ENCODE measurements around the gene CSRP1. TPM values are rescaled to one million over a fixed set of nuclear protein-coding genes. Genes with fewer than 3 reads are reported as not detected.

CSRP1 gene
- total RNA-seq, 1 experiment from 2014 or later: 14.3 TPM

GRCh38 chr1:201496296-201496690, 10.6 kb downstream of the CSRP1 start:
- CTCF ChIA-PET: interaction anchor here (0.7 to 11.6 kb wide), 6 partner anchors 10 to 400 kb away, joined by 3 to 276 read pairs (median 8); partner anchors contain the start of gene CSRP1
- Mint-ChIP-seq H3K36me3 (peaks cover 6% of the 10 kb centered on the region), H3K27ac (no peak overlapping the region), H3K4me1 (peaks cover 23% of the 10 kb centered on the region), H3K27me3 (ENCODE audit: low read depth) (no peaks in the 10 kb centered on the region), H3K9me3 (peaks cover 6% of the 10 kb centered on the region), H3K4me3 (no peak overlapping the region)
- POLR2A ChIA-PET: interaction anchor here (0.6 kb wide), 1 partner anchor 78 kb away, joined by 3 read pairs; no protein-coding TSS in a partner anchor
- TF ChIP-seq IRF1 (CRISPR knock-in tag; IDR thresholded peaks at IDR 0.05) (no peak), ZBTB43 (CRISPR knock-in tag; IDR thresholded peaks at IDR 0.05) (no peak), CREM (CRISPR knock-in tag; IDR thresholded peaks at IDR 0.05) (no peak), ZMAT4 (CRISPR knock-in tag; IDR thresholded peaks at IDR 0.05) (no peak), TP53 (CRISPR knock-in tag; IDR thresholded peaks at IDR 0.05) (no peak), SOX15 (CRISPR knock-in tag; IDR thresholded peaks at IDR 0.05) (no peak), AFF4 (CRISPR knock-in tag; IDR thresholded peaks at IDR 0.05; ENCODE audit: borderline replicate concordance) (no peak), GRHL2 (CRISPR knock-in tag; IDR thresholded peaks at IDR 0.05; ENCODE audit: insufficient replicate concordance, severe bottlenecking) (no peak), MLX (CRISPR knock-in tag; IDR thresholded peaks at IDR 0.05) (no peak), ZNF281 (CRISPR knock-in tag; IDR thresholded peaks at IDR 0.05) (no peak), NR3C1 (CRISPR knock-in tag; conservative IDR thresholded peaks at IDR 0.05; ENCODE audit: low read depth) (no peak), ZNF423 (CRISPR knock-in tag; IDR thresholded peaks at IDR 0.05) (no peak), SMAD4 (CRISPR knock-in tag; IDR thresholded peaks at IDR 0.05) (no peak), ZNF317 (CRISPR knock-in tag; IDR thresholded peaks at IDR 0.05; ENCODE audit: borderline replicate concordance, low read depth) (no peak), ZBTB21 (CRISPR knock-in tag; IDR thresholded peaks at IDR 0.05; ENCODE audit: borderline replicate concordance) (no peak), ZNF263 (CRISPR knock-in tag; IDR thresholded peaks at IDR 0.05; ENCODE audit: low read depth) (no peak), PRRX2 (CRISPR knock-in tag; IDR thresholded peaks at IDR 0.05) (no peak), FOXP4 (CRISPR knock-in tag; IDR thresholded peaks at IDR 0.05) (no peak)
- ATAC-seq: no peak
- DNase-seq (ENCODE audit: low spot score): no peak
